Lung (tissue), 12 donors: ENCODE data around the gene LUM. TPM values are rescaled to one million over a fixed set of nuclear protein-coding genes. Genes with fewer than 3 reads are reported as not detected.

Experiments
- ATAC-seq: fragments of 200-7000 bp; cut with Tn5 transposase; one replicate; pipeline ENCODE4 v1.9.1; 2020; ENCODE audit warnings: moderate number of reproducible peaks; ENCODE audit not compliant: insufficient read depth, low FRiP score
- DNase-seq, 3 donors: peaks; one replicate each; pipeline ENCODE4 v3.0.0-alpha.2; 2013 to 2017
- H3K27ac ChIP-seq, 2 donors: one replicate each; pipeline ENCODE4 v1.5.1; 2013; ENCODE audit warnings: mild to moderate bottlenecking in 2 of 2, moderate library complexity in 2 of 2, control low read depth in 1 of 2, inconsistent platforms in 1 of 2, low read depth in 1 of 2, low read length in 1 of 2
- H3K27me3 ChIP-seq, 3 donors: one replicate each; pipeline ENCODE4 v1.5.1; 2013; ENCODE audit warnings: low read length in 2 of 3; ENCODE audit not compliant: control insufficient read depth in 3 of 3, insufficient read depth in 3 of 3
- H3K36me3 ChIP-seq, 4 donors: one replicate each; pipeline ENCODE4 v1.5.1; 2013; ENCODE audit warnings: low read length in 4 of 4, mild to moderate bottlenecking in 1 of 4, moderate library complexity in 1 of 4; ENCODE audit not compliant: control insufficient read depth in 4 of 4, insufficient read depth in 4 of 4
- H3K4me1 ChIP-seq, 5 donors: one replicate each; pipeline ENCODE4 v1.5.1; 2013; ENCODE audit warnings: low read length in 5 of 5, mild to moderate bottlenecking in 2 of 5, moderate library complexity in 1 of 5; ENCODE audit not compliant: control insufficient read depth in 5 of 5, insufficient read depth in 5 of 5
- H3K4me3 ChIP-seq: one replicate; pipeline ENCODE4 v1.5.1; 2013; ENCODE audit warnings: mild to moderate bottlenecking, control low read depth, moderate library complexity
- H3K9ac ChIP-seq, 2 donors: one replicate each; pipeline ENCODE4 v1.5.1; 2013; ENCODE audit warnings: low read length in 2 of 2, control low read depth in 1 of 2; ENCODE audit not compliant: insufficient read depth in 1 of 2
- H3K9me3 ChIP-seq, 4 donors: one replicate each; pipeline ENCODE4 v1.5.1; 2013; ENCODE audit warnings: low read length in 3 of 4, mild to moderate bottlenecking in 1 of 4, moderate library complexity in 1 of 4; ENCODE audit not compliant: control insufficient read depth in 4 of 4, insufficient read depth in 3 of 4
- CTCF ChIP-seq: IDR thresholded peaks from 2 replicates; pipeline ENCODE4 v1.5.1; 2012; ENCODE audit warnings: mild to moderate bottlenecking; ENCODE audit errors: control extremely low read depth, extremely low read depth
- WGBS, 2 donors: extraction: QIAGEN DNeasy Blood & Tissue Kit; methylation state at CpG; one replicate each; pipeline ENCODE4 v1.1.7; 2013; 5-methylcytosine and 5-hydroxymethylcytosine counted together
- polyA plus RNA-seq, 2 donors: library from polyadenylated mRNA; stranded (reverse); fragments of 200-250 nt; gene quantifications; one replicate each; pipeline ENCODE4 v1.2.1, GENCODE V29; 2013
- total RNA-seq, 2 donors: library from RNA; depleted of rRNA in 1 of 2; stranded (reverse); fragments of >200 nt in 1 of 2; gene quantifications; one replicate each; pipeline ENCODE4 v1.2.1, GENCODE V29; 2014 to 2021
- donor health status: control.
- donor health status: control.
- donor health status: Bipolar disorder and iron deficiency.
- donor health status: healthy.
- donor health status: DM: yes; HTN: yes; CAD: no.

Gene LUM
- total and polyA plus RNA-seq, 4 donors, result 74.5 to 593 (median 218) TPM

GRCh38 chr12:91109148-91109564 is 2.1 kb downstream of the LUM start:
- Histone ChIP-seq H3K9ac (peak overlapping the region in 1 of 2 donors; percentile 98), H3K9me3 (no peaks in the 10 kb centered on the region), H3K4me1 (peaks cover 0 to 48% (median 6%) of the 10 kb centered on the region in 5 donors), H3K36me3 (peaks cover 0 to 19% (median 7%) of the 10 kb centered on the region in 4 donors), H3K4me3 (no peak overlapping the region), H3K27me3 (no peaks in the 10 kb centered on the region), H3K27ac (no peak overlapping the region)
- ATAC-seq (peak; percentile 73), DNase-seq (peak; percentile 75 to 88 (median 82))
- TF ChIP-seq CTCF, result no peak
- 26 to 32% methylated on average over 7 of the region's 7 CpGs for WGBS, 2 donors

GRCh38 chr12:91108196-91108755 is 3.0 kb downstream of the LUM start:
- H3K9ac ChIP-seq, result peak overlapping the region in 1 of 2 donors; percentile 30
- H3K4me1 ChIP-seq, result peaks cover 0 to 56% (median 6%) of the 10 kb centered on the region in 5 donors
- WGBS, 2 donors, result 84 to 88% methylated on average over 5 of the region's 5 CpGs
- peaks cover 0 to 19% (median 7%) of the 10 kb centered on the region in 4 donors for H3K36me3 ChIP-seq
- no peaks in the 10 kb centered on the region for H3K27me3 ChIP-seq
- H3K4me3 ChIP-seq, result no peak overlapping the region
- ATAC-seq (no peak), DNase-seq (no peak)
- TF ChIP-seq CTCF, result no peak
- H3K27ac ChIP-seq, result no peak overlapping the region
- H3K9me3 ChIP-seq, result no peaks in the 10 kb centered on the region

GRCh38 chr12:91106283-91106682 is 5.0 kb downstream of the LUM start:
- TF ChIP-seq CTCF, result no peak
- DNase-seq (no peak), ATAC-seq (no peak)
- Histone ChIP-seq H3K27ac (no peak overlapping the region), H3K4me3 (no peak overlapping the region), H3K36me3 (peaks cover 0 to 26% (median 13%) of the 10 kb centered on the region in 4 donors), H3K27me3 (no peaks in the 10 kb centered on the region), H3K9ac (peak overlapping the region in 1 of 2 donors; percentile 78), H3K9me3 (no peaks in the 10 kb centered on the region), H3K4me1 (peaks cover 0 to 62% (median 6%) of the 10 kb centered on the region in 5 donors)

GRCh38 chr12:91105807-91106206 is 5.5 kb downstream of the LUM start:
- Histone ChIP-seq H3K9me3 (no peaks in the 10 kb centered on the region), H3K9ac (peak overlapping the region in 1 of 2 donors; percentile 78), H3K27me3 (no peaks in the 10 kb centered on the region), H3K4me3 (no peak overlapping the region), H3K4me1 (peaks cover 0 to 62% (median 6%) of the 10 kb centered on the region in 5 donors), H3K36me3 (peaks cover 0 to 26% (median 13%) of the 10 kb centered on the region in 4 donors), H3K27ac (peak overlapping the region in 1 of 2 donors; percentile 31)
- DNase-seq (no peak), ATAC-seq (no peak)
- 65 to 77% methylated on average over 5 of the region's 5 CpGs for WGBS, 2 donors
- no peak for TF ChIP-seq CTCF
